Thymus (tissue), 11 donors: ENCODE data around the gene AGTRAP. TPM values are rescaled to one million over a fixed set of nuclear protein-coding genes. Genes with fewer than 3 reads are reported as not detected.

ENCODE experiments used
- DNase-seq, 9 donors: peaks; one replicate each; pipeline ENCODE4 v3.0.0-alpha.2; 2013; ENCODE audit warnings: low spot score in 9 of 9, low read depth in 6 of 9, missing footprints in 1 of 9
- H3K27ac ChIP-seq, 2 donors: one replicate each; pipeline ENCODE4 v1.5.1; 2013; ENCODE audit warnings: control low read depth in 1 of 2, low read depth in 1 of 2, low read length in 1 of 2, mild to moderate bottlenecking in 1 of 2, moderate library complexity in 1 of 2
- H3K27me3 ChIP-seq, 2 donors: one replicate each; pipeline ENCODE4 v1.5.1; 2013; ENCODE audit warnings: low read length in 1 of 2; ENCODE audit not compliant: control insufficient read depth in 2 of 2, insufficient read depth in 1 of 2
- H3K36me3 ChIP-seq, 2 donors: one replicate each; pipeline ENCODE4 v1.5.1; 2013; ENCODE audit warnings: low read length in 1 of 2, mild to moderate bottlenecking in 1 of 2, moderate library complexity in 1 of 2; ENCODE audit not compliant: control insufficient read depth in 2 of 2, insufficient read depth in 2 of 2
- H3K4me1 ChIP-seq, 2 donors: one replicate each; pipeline ENCODE4 v1.5.1; 2013; ENCODE audit warnings: low read length in 2 of 2; ENCODE audit not compliant: control insufficient read depth in 2 of 2, insufficient read depth in 2 of 2
- H3K4me3 ChIP-seq, 2 donors: one replicate each; pipeline ENCODE4 v1.5.1; 2013; ENCODE audit warnings: low read length in 2 of 2, control low read depth in 1 of 2, mild to moderate bottlenecking in 1 of 2
- H3K9me3 ChIP-seq, 2 donors: one replicate each; pipeline ENCODE4 v1.5.1; 2013; ENCODE audit warnings: low read length in 1 of 2, mild to moderate bottlenecking in 1 of 2; ENCODE audit not compliant: control insufficient read depth in 2 of 2, insufficient read depth in 1 of 2
- WGBS: extraction: QIAGEN DNeasy Blood & Tissue Kit; methylation state at CpG from one replicate; pipeline ENCODE4 v1.1.7; 2013; 5-methylcytosine and 5-hydroxymethylcytosine counted together
- polyA plus RNA-seq: library from polyadenylated mRNA; stranded (reverse); fragments of 200-250 nt; gene quantifications from one replicate; pipeline ENCODE4 v1.2.3, GENCODE V29; 2013
- total RNA-seq: library from RNA; stranded (reverse); fragments of 120-200 nt; gene quantifications from one replicate; pipeline ENCODE4 v1.2.4, GENCODE V29; 2013
- donor health status: healthy.

The AGTRAP gene
- total and polyA plus RNA-seq, 2 donors = 20.5 to 84.2 TPM

GRCh38 chr1:11749203-11749689 lies 13.3 kb downstream of the AGTRAP start:
- Histone ChIP-seq H3K27me3 (no peaks in the 10 kb centered on the region), H3K36me3 (peaks cover 0 to 7% of the 10 kb centered on the region in 2 donors), H3K4me1 (no peaks in the 10 kb centered on the region), H3K4me3 (no peak overlapping the region), H3K27ac (no peak overlapping the region), H3K9me3 (no peaks in the 10 kb centered on the region)
- DNase-seq = peak in 3 of 9 donors; percentile 31 to 45 (median 32)
- WGBS = 85% methylated on average over 9 of the region's 9 CpGs

GRCh38 chr1:11749996-11750395 lies 14.1 kb downstream of the AGTRAP start:
- peaks cover 0 to 7% of the 10 kb centered on the region in 2 donors for H3K36me3 ChIP-seq
- no peak for DNase-seq
- H3K9me3 ChIP-seq = no peaks in the 10 kb centered on the region
- 98% methylated on average over 15 of the region's 15 CpGs for WGBS
- H3K4me1 ChIP-seq = no peaks in the 10 kb centered on the region
- H3K27me3 ChIP-seq = peaks cover 0 to 3% of the 10 kb centered on the region in 2 donors
- H3K4me3 ChIP-seq = no peak overlapping the region
- no peak overlapping the region for H3K27ac ChIP-seq

GRCh38 chr1:11751087-11751486 lies 15.2 kb downstream of the AGTRAP start:
- DNase-seq = no peak
- peaks cover 0 to 7% of the 10 kb centered on the region in 2 donors for H3K36me3 ChIP-seq

GRCh38 chr1:11752359-11753088 lies 16.6 kb downstream of the AGTRAP start:
- H3K27me3 ChIP-seq = peaks cover 0 to 3% of the 10 kb centered on the region in 2 donors
- no peaks in the 10 kb centered on the region for H3K9me3 ChIP-seq
- no peaks in the 10 kb centered on the region for H3K4me1 ChIP-seq
- no peak overlapping the region for H3K4me3 ChIP-seq
- H3K27ac ChIP-seq = no peak overlapping the region
- H3K36me3 ChIP-seq = peaks cover 0 to 7% of the 10 kb centered on the region in 2 donors
- 89% methylated on average over 17 of the region's 17 CpGs for WGBS
- no peak for DNase-seq

More at GRCh38 chr1:11751087-11751486, 15.2 kb downstream of the AGTRAP start:
- peaks cover 0 to 3% of the 10 kb centered on the region in 2 donors for H3K27me3 ChIP-seq
- no peak overlapping the region for H3K4me3 ChIP-seq
- H3K9me3 ChIP-seq = no peaks in the 10 kb centered on the region
- H3K4me1 ChIP-seq = no peaks in the 10 kb centered on the region
- 97% methylated on average over 9 of the region's 9 CpGs for WGBS
- no peak overlapping the region for H3K27ac ChIP-seq

GRCh38 chr1:11753555-11754208 lies 17.7 kb downstream of the AGTRAP start:
- Histone ChIP-seq H3K4me1 (no peaks in the 10 kb centered on the region), H3K27ac (no peak overlapping the region), H3K4me3 (no peak overlapping the region), H3K9me3 (no peaks in the 10 kb centered on the region), H3K36me3 (peaks cover 0 to under 1% of the 10 kb centered on the region in 2 donors), H3K27me3 (peaks cover 0 to 3% of the 10 kb centered on the region in 2 donors)
- DNase-seq = no peak
- 92% methylated on average over 7 of the region's 7 CpGs for WGBS

GRCh38 chr1:11757047-11757446 lies 21.1 kb downstream of the AGTRAP start:
- no peak for DNase-seq
- peaks cover 3 to 17% of the 10 kb centered on the region in 2 donors for H3K27me3 ChIP-seq
- H3K27ac ChIP-seq = no peak overlapping the region
- H3K9me3 ChIP-seq = no peaks in the 10 kb centered on the region
- WGBS = 100% methylated on average over 1 of the region's 1 CpG
- H3K4me3 ChIP-seq = no peak overlapping the region
- no peaks in the 10 kb centered on the region for H3K36me3 ChIP-seq
- H3K4me1 ChIP-seq = peaks cover 0 to 2% of the 10 kb centered on the region in 2 donors

GRCh38 chr1:11759791-11760190 lies 23.9 kb downstream of the AGTRAP start:
- 95% methylated on average over 4 of the region's 4 CpGs for WGBS
- H3K27me3 ChIP-seq = peaks cover 3 to 32% of the 10 kb centered on the region in 2 donors
- no peaks in the 10 kb centered on the region for H3K9me3 ChIP-seq
- no peak overlapping the region for H3K27ac ChIP-seq
- no peak for DNase-seq
- H3K4me3 ChIP-seq = no peak overlapping the region
- no peaks in the 10 kb centered on the region for H3K36me3 ChIP-seq
- peaks cover 0 to 2% of the 10 kb centered on the region in 2 donors for H3K4me1 ChIP-seq

- no peak for DNase-seq
- Histone ChIP-seq H3K4me1 (peaks cover 0 to 2% of the 10 kb centered on the region in 2 donors), H3K4me3 (no peak overlapping the region), H3K27me3 (peaks cover 3 to 30% of the 10 kb centered on the region in 2 donors), H3K9me3 (no peaks in the 10 kb centered on the region), H3K27ac (no peak overlapping the region), H3K36me3 (no peaks in the 10 kb centered on the region)
- 95% methylated on average over 6 of the region's 6 CpGs for WGBS
These were observed 25.3 kb downstream of the AGTRAP start for GRCh38 chr1:11761285-11761684.

GRCh38 chr1:11761988-11762406 lies 26.1 kb downstream of the AGTRAP start, which contains the start of gene C1orf167:
C1orf167 (plus strand) TSS chr1:11762193; CDS start chr1:11764401, 2,208 bp downstream.
- Histone ChIP-seq H3K36me3 (no peaks in the 10 kb centered on the region), H3K27me3 (peaks cover 3 to 30% of the 10 kb centered on the region in 2 donors), H3K4me3 (no peak within 1 kb of the TSS), H3K9me3 (no peaks in the 10 kb centered on the region), H3K4me1 (peaks cover 0 to 2% of the 10 kb centered on the region in 2 donors), H3K27ac (no peak within 1 kb of the TSS)
- DNase-seq = peak in 1 of 9 donors; percentile 16
- WGBS = 9% methylated on average over 29 of the region's 29 CpGs
